AG09309 (cell line): ENCODE results near the gene CCT6B.

ENCODE experiments used
- DNase-seq: peaks from one replicate; pipeline ENCODE4 v3.0.0-alpha.2; 2010; ENCODE audit warnings: low read depth
- H3K4me3 ChIP-seq: 2 replicates; pipeline ENCODE4 v1.5.1; 2011; ENCODE audit warnings: mild to moderate bottlenecking, low read depth, low read length, moderate library complexity; ENCODE audit not compliant: control insufficient read depth
- TF ChIP-seq, protein P1 (sequence below): IDR thresholded peaks from 2 replicates; pipeline ENCODE4 v1.5.1; 2011; ENCODE audit warnings: mild to moderate bottlenecking, low read depth, low read length, inconsistent platforms; ENCODE audit not compliant: insufficient read depth, control insufficient read depth; ENCODE audit errors: missing control alignments

Gene CCT6B

DNA sequence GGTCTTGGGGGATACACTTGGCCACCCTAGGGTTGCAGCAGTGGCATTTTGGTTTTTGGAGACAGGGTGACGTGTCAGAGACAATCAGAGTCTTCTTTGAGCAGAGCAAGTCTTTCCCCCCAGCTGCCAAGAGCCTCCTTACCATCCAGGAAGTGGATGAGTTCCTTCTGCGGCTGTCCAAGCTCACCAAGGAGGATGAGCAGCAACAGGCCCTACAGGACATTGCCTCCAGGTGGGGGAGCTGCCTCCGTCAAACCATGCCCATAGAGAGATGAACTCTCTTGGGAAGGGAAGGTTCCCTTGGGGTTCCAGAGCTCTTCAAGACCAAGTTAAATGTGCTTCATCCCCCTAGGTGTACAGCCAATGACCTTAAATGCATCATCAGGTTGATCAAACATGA lies 30.3 kb upstream of the CCT6B start:
- no peak for DNase-seq
- H3K4me3 ChIP-seq = no peak overlapping the region
- TF ChIP-seq, protein P1, sequence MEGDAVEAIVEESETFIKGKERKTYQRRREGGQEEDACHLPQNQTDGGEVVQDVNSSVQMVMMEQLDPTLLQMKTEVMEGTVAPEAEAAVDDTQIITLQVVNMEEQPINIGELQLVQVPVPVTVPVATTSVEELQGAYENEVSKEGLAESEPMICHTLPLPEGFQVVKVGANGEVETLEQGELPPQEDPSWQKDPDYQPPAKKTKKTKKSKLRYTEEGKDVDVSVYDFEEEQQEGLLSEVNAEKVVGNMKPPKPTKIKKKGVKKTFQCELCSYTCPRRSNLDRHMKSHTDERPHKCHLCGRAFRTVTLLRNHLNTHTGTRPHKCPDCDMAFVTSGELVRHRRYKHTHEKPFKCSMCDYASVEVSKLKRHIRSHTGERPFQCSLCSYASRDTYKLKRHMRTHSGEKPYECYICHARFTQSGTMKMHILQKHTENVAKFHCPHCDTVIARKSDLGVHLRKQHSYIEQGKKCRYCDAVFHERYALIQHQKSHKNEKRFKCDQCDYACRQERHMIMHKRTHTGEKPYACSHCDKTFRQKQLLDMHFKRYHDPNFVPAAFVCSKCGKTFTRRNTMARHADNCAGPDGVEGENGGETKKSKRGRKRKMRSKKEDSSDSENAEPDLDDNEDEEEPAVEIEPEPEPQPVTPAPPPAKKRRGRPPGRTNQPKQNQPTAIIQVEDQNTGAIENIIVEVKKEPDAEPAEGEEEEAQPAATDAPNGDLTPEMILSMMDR = no peak

DNA sequence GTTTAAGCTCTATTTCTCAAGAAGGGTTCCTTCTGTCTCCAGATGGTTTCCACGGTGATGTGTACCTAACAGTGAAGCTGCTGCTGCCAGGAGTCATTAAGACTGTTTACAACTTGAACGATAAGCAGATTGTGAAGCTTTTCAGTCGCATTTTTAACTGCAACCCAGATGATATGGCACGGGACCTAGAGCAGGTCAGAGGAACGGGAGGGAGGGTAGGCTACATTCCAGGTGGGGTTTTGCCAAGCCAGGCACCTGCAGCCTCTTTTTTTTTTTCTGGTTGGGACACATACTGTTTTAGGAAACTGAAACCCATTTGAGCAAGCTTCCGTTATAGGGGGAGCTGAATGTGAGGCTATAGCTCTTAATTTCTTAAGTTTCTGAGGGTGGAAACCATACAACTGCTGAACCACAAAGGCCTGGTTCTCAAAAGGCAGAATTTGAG lies 29.7 kb upstream of the CCT6B start:
- no peak for DNase-seq
- TF ChIP-seq, protein P1 = no peak
- no peak overlapping the region for H3K4me3 ChIP-seq

DNA sequence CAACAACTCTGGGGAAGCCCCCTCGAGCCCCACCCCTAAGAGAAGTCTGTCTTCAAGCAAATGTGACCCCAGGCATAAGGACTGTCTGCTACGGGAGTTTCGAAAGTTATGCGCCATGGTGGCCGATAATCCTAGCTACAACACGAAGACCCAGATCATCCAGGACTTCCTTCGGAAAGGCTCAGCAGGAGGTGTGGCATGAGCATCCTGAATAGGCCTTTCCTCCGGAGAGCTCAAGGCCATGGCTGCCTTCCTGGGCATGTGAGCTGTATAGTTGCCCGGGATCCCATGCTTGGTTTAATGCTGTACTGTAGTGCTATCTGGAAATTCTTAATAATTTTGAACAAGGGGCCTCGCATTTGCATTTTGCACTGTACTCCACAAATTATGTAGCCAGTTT lies 28.2 kb upstream of the CCT6B start:
- DNase-seq = no peak
- TF ChIP-seq, protein P1 = no peak
- H3K4me3 ChIP-seq = no peak overlapping the region

DNA sequence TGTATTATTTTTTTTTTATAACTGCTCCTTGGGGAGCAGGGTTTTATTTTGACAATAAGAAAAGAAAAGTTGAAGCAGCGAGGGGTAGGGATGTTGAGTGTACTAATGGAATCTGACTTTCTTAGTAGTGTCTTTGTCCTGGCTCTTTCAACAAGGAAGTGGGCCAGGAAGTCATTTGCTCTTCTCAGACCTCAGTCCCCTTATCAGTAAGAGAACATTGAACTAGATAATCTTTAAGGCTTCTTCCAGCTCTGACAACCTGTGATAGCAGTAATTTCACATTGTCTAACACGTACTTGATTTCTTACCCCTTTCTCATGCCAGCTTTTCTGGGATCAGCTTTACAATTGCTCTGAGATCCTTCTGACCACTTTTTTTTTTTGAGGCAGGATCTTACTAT lies 27.4 kb upstream of the CCT6B start:
- TF ChIP-seq, protein P1 = no peak
- no peak for DNase-seq

DNA sequence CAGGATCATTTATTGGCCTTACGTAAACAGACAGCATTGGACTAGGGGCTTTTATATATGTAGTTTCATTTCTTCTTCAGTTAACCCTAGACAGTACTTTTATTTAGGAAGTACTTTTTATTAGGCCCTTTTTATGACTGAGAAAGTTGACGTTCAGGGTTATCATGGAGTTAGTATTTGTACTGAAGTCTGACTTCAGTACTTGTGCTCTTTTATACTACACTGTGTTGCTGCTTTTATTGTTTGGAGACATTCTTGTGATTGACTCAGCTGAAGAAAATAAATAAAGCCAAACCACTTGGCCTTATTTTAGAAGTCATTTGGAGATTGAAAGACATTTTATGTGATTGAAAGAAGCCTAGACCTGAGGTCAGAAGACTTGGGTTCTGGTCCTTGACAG lies 26.0 kb upstream of the CCT6B start:
- no peak for DNase-seq
- no peak overlapping the region for H3K4me3 ChIP-seq
- TF ChIP-seq, protein P1 = no peak

More for the DNA sequence above, 27.4 kb upstream of the CCT6B start:
- no peak overlapping the region for H3K4me3 ChIP-seq

DNA sequence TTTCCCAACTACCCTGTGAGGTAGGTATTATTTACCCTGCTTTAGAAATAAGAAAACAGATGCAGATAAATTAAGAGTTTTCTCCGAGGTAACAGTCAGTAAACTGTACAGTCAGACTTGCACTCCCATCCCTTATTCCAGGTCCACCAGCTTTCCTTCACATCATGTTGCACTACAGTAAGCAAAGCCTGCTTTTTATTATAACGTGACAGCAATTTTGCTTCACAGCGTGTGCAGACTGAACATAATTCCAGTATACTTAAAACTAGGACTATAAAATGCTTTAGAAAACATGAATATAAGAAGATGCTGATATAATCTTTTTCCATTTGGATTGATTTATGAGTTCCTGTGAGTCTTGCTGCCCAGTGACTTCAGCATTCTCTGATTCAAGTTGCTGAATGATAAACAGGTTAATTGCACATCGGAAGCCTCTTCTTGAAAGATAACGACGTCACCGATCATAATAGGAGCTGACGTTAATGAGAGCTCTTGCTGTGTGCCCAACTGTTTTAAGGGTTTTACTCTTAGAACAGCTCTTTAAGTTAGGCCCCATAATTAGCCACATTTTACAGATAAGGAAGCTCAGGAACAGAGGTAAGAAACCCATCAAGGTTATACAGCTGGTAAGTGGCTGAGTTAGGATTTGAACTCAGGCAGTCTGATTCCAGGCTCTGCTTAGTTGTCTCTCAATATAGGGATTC lies 20.4 kb upstream of the CCT6B start:
- TF ChIP-seq, protein P1 = no peak
- DNase-seq = no peak
- peak overlapping the region; percentile 74 for H3K4me3 ChIP-seq
